PC-3 (cell line): ENCODE results near the gene NOX4. TPM values are rescaled to one million over a fixed set of nuclear protein-coding genes. Genes with fewer than 3 reads are reported as not detected.

Experiments
- ATAC-seq: fragments of 200-7000 bp; cut with Tn5 transposase; 2 replicates; pipeline ENCODE4 v1.9.1; 2020; ENCODE audit warnings: mild to moderate bottlenecking, moderate library complexity
- BruUV-seq: library from RNA; stranded (reverse); fragments of 400-500 nt; replicated peaks from 2 replicates; lab custom pipeline; 2021; lab: Mats Ljungman, UMichigan
- CTCF ChIA-PET: fragments of 300-600 bp; sonication (Branson Sonifier 250); formaldehyde crosslinking; loops from one replicate; lab custom pipeline; 2022; ENCODE audit warnings: antibody characterized with exemption; lab: Charles Lee
- POLR2A ChIA-PET: fragments of 300-600 bp; sonication (Branson Sonifier 250); formaldehyde crosslinking; loops from one replicate; lab custom pipeline; 2022; ENCODE audit warnings: antibody characterized with exemption; ENCODE audit not compliant: unreplicated experiment; lab: Charles Lee
- DNase-seq: peaks from one replicate; pipeline ENCODE4 v3.0.0-alpha.2; 2015
- H2AFZ ChIP-seq: fragments of 300-600 bp; sonication (generic); 2 replicates; pipeline ENCODE4 v1.6.0; 2016; ENCODE audit warnings: antibody characterized with exemption, low read length
- H3F3A ChIP-seq: fragments of 300-600 bp; sonication (generic); one replicate; pipeline ENCODE4 v1.6.0; 2017; ENCODE audit warnings: antibody characterized with exemption, low read length, control low read depth, mild to moderate bottlenecking; ENCODE audit not compliant: unreplicated experiment
- H3K27ac ChIP-seq: fragments of 300-600 bp; sonication (generic); 2 replicates; pipeline ENCODE4 v1.5.1; 2016; ENCODE audit warnings: mild to moderate bottlenecking, low read length
- H3K27me3 ChIP-seq: fragments of 300-600 bp; sonication (generic); 2 replicates; pipeline ENCODE4 v1.6.1; 2016; ENCODE audit warnings: low read length, mixed read lengths
- H3K36me3 ChIP-seq: fragments of 300-600 bp; sonication (generic); 2 replicates; pipeline ENCODE4 v1.6.1; 2016; ENCODE audit warnings: low read depth, mixed run types, low read length, mixed read lengths
- H3K4me1 ChIP-seq: fragments of 300-600 bp; sonication (generic); 2 replicates; pipeline ENCODE4 v1.5.1; 2016; ENCODE audit warnings: low read length; ENCODE audit not compliant: insufficient read depth
- H3K4me2 ChIP-seq: fragments of 300-600 bp; sonication (generic); 2 replicates; pipeline ENCODE4 v1.6.0; 2016; ENCODE audit warnings: low read length
- H3K4me3 ChIP-seq: fragments of 300-600 bp; sonication (generic); 2 replicates; pipeline ENCODE4 v1.5.1; 2016; ENCODE audit warnings: mild to moderate bottlenecking, low read length, mixed read lengths
- H3K79me2 ChIP-seq: fragments of 300-600 bp; sonication (generic); 2 replicates; pipeline ENCODE4 v1.6.1; 2017; ENCODE audit warnings: low read length, mixed read lengths
- H3K9ac ChIP-seq: fragments of 300-600 bp; sonication (generic); 2 replicates; pipeline ENCODE4 v1.6.0; 2016; ENCODE audit warnings: mild to moderate bottlenecking, low read length
- H3K9me2 ChIP-seq: fragments of 300-600 bp; sonication (generic); replicated peaks from 2 replicates; pipeline ENCODE4 v1.6.1; 2016; ENCODE audit warnings: mixed run types, low read length, mixed read lengths
- H3K9me3 ChIP-seq: fragments of 300-600 bp; sonication (generic); 2 replicates; pipeline ENCODE4 v1.6.1; 2016; ENCODE audit warnings: low read length, mixed read lengths
- H4K20me1 ChIP-seq: fragments of 300-600 bp; sonication (generic); 2 replicates; pipeline ENCODE4 v1.6.1; 2016; ENCODE audit warnings: low read length, mixed read lengths
- EZH2 ChIP-seq: fragments of 300-600 bp; sonication (generic); IDR thresholded peaks from one replicate; pipeline ENCODE4 v1.6.1; 2017; ENCODE audit warnings: antibody characterized with exemption, mild to moderate bottlenecking, low read length; ENCODE audit not compliant: unreplicated experiment
- EZH2phosphoT487 ChIP-seq: fragments of 300-600 bp; sonication (generic); IDR thresholded peaks from 2 replicates; pipeline ENCODE4 v1.6.1; 2018; ENCODE audit warnings: mild to moderate bottlenecking, antibody characterized with exemption, low read length, borderline replicate concordance
- intact Hi-C: fragments of 100-400 bp; cut with micrococcal nuclease; formaldehyde crosslinking; loops from 2 replicates; pipeline ENCODE4 v1.9.0; 2023
- total RNA-seq: library from RNA; depleted of rRNA; stranded (reverse); fragments of >200 nt; gene quantifications from 2 replicates; pipeline ENCODE4 v1.2.3, GENCODE V29; 2014
- TF ChIP-seq, protein P1 (sequence below): fragments of 300-600 bp; sonication (generic); conservative IDR thresholded peaks from 2 replicates; pipeline ENCODE4 v1.5.1; 2017; ENCODE audit warnings: antibody characterized with exemption, low read depth, mild to moderate bottlenecking, low read length

NOX4 gene
- total RNA-seq, 1 experiment from 2014 or later: not detected

DNA sequence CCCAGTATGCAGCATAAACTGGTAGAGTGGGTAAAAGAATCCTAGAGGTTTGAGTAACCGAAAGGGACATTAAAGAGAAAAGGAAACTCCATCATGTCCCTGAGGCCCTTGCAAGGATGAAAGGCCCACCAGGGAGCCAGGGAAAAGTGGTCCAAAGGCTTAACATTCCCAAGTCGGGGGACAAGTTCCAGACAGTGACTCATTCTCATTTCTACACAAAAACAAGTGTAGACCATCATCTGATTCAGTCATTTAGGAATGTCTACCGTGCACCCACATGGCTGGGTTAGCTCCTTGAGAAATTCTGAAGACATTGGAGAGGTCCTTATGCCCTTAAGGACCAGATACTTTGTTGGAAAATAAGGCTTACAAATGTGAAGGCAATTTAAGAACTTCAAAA lies 4.8 kb upstream of the NOX4 start:
- H3K27ac ChIP-seq: no peak overlapping the region
- intact Hi-C loops: no loop called here
- CTCF ChIA-PET: no interaction called here
- ATAC-seq (no peak), DNase-seq (peak; percentile 13)
- H3K4me1 ChIP-seq: no peaks in the 10 kb centered on the region
- H3K9ac ChIP-seq: no peak overlapping the region
- H3F3A ChIP-seq: no peaks in the 10 kb centered on the region
- H3K9me2 ChIP-seq: no peaks in the 10 kb centered on the region
- H3K4me2 ChIP-seq: no peak overlapping the region
- no peaks in the 10 kb centered on the region for H4K20me1 ChIP-seq
- no peaks in the 10 kb centered on the region for H3K9me3 ChIP-seq
- H3K27me3 ChIP-seq: peaks cover 41% of the 10 kb centered on the region
- BruUV-seq: no TSS peak
- no peak overlapping the region for H3K4me3 ChIP-seq
- no peaks in the 10 kb centered on the region for H3K36me3 ChIP-seq
- TF ChIP-seq EZH2 (no peak), EZH2phosphoT487 (no peak)
- TF ChIP-seq, protein P1, sequence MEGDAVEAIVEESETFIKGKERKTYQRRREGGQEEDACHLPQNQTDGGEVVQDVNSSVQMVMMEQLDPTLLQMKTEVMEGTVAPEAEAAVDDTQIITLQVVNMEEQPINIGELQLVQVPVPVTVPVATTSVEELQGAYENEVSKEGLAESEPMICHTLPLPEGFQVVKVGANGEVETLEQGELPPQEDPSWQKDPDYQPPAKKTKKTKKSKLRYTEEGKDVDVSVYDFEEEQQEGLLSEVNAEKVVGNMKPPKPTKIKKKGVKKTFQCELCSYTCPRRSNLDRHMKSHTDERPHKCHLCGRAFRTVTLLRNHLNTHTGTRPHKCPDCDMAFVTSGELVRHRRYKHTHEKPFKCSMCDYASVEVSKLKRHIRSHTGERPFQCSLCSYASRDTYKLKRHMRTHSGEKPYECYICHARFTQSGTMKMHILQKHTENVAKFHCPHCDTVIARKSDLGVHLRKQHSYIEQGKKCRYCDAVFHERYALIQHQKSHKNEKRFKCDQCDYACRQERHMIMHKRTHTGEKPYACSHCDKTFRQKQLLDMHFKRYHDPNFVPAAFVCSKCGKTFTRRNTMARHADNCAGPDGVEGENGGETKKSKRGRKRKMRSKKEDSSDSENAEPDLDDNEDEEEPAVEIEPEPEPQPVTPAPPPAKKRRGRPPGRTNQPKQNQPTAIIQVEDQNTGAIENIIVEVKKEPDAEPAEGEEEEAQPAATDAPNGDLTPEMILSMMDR: no peak
- POLR2A ChIA-PET: no interaction called here
- H2AFZ ChIP-seq: no peak overlapping the region
- no peaks in the 10 kb centered on the region for H3K79me2 ChIP-seq

- Histone ChIP-seq H3K4me2 (no peak overlapping the region), H3K27ac (no peak overlapping the region), H3K4me3 (no peak overlapping the region), H2AFZ (no peak overlapping the region), H3K79me2 (no peaks in the 10 kb centered on the region), H4K20me1 (no peaks in the 10 kb centered on the region), H3K9me2 (no peaks in the 10 kb centered on the region), H3K27me3 (peaks cover 49% of the 10 kb centered on the region), H3K9ac (no peak overlapping the region), H3K9me3 (no peaks in the 10 kb centered on the region), H3K4me1 (no peaks in the 10 kb centered on the region), H3F3A (no peaks in the 10 kb centered on the region), H3K36me3 (no peaks in the 10 kb centered on the region)
- DNase-seq (no peak), ATAC-seq (no peak)
- ChIA-PET CTCF (no interaction called here), POLR2A (no interaction called here)
- TF ChIP-seq, protein P1: no peak
- TF ChIP-seq EZH2: no peak
- no TSS peak for BruUV-seq
- intact Hi-C loops: no loop called here
These were observed 2.3 kb upstream of the NOX4 start for GRCh38 chr11:89493431-89493830.

DNA sequence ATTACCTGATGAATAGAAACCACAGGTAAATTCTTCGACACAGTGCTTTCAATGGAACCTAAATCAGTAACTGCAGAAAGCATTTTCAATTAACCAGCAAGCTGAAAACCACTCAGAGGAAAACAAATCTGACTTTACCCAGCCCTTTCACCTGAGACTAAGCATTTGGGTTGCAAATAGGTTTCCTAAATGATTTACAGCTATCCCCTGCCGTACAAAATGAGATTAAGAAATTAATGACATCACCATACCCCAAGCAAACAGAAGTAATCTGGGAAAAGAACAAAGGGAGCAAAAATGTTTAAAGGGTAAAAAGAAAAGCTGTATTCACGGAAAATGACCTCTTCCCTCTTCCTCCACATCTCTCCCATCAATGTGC lies 584 bp downstream of the NOX4 start:
- Histone ChIP-seq H3F3A (no peaks in the 10 kb centered on the region), H3K4me1 (no peaks in the 10 kb centered on the region), H3K27ac (no peak overlapping the region), H3K4me2 (no peak overlapping the region), H3K36me3 (no peaks in the 10 kb centered on the region), H3K4me3 (no peak overlapping the region), H3K9ac (no peak overlapping the region), H3K9me3 (no peaks in the 10 kb centered on the region), H4K20me1 (no peaks in the 10 kb centered on the region), H2AFZ (no peak overlapping the region), H3K27me3 (peaks cover 42% of the 10 kb centered on the region), H3K79me2 (no peaks in the 10 kb centered on the region), H3K9me2 (no peaks in the 10 kb centered on the region)
- ATAC-seq: no peak
- no peak for DNase-seq
- ChIA-PET POLR2A (interaction anchor here (0.6 kb wide), 1 partner anchor 1402 kb away, joined by 3 read pairs; no protein-coding TSS in a partner anchor), CTCF (no interaction called here)
- intact Hi-C loops: no loop called here
- TF ChIP-seq EZH2phosphoT487: no peak
- TF ChIP-seq, protein P1: no peak
- no peak for TF ChIP-seq EZH2
- no TSS peak for BruUV-seq
